Ectodermal cell (in vitro differentiated cells): ENCODE data around the gene KRTAP10-8.
A peak's percentile ranks its signal among the peaks of the same experiment; 100 is the strongest.
"Not testable (repeated sequence)": the region's sequence is repeated elsewhere in the genome, so short reads cannot be mapped to it uniquely, and the experiment has no call there.

Experiments
- H3K27ac ChIP-seq: 2 replicates; pipeline ENCODE4 v1.7.0; 2013; ENCODE audit warnings: mild to moderate bottlenecking, low read depth, low read length; ENCODE audit not compliant: insufficient read depth, poor library complexity, severe bottlenecking
- H3K27me3 ChIP-seq: 2 replicates; pipeline ENCODE4 v1.7.0; 2013; ENCODE audit warnings: mild to moderate bottlenecking, low read length; ENCODE audit not compliant: insufficient read depth, control insufficient read depth, poor library complexity, severe bottlenecking
- H3K36me3 ChIP-seq: one replicate; pipeline ENCODE4 v1.7.0; 2013; ENCODE audit warnings: low read length; ENCODE audit not compliant: control insufficient read depth, insufficient read depth
- H3K4me1 ChIP-seq: one replicate; pipeline ENCODE4 v1.7.0; 2013; ENCODE audit warnings: low read length; ENCODE audit not compliant: control insufficient read depth, insufficient read depth
- H3K4me3 ChIP-seq: 2 replicates; pipeline ENCODE4 v1.7.0; 2013; ENCODE audit warnings: low read depth, low read length, control low read depth; ENCODE audit not compliant: insufficient read depth
- H3K9me3 ChIP-seq: 2 replicates; pipeline ENCODE4 v1.7.0; 2013; ENCODE audit warnings: mild to moderate bottlenecking, low read length, moderate library complexity; ENCODE audit not compliant: control insufficient read depth
- WGBS, 2 experiments: methylation state at CpG; one replicate each; pipeline ENCODE4 v1.1.7; 2013; ENCODE audit warnings: missing lambda C conversion rate in 2 of 2; 5-methylcytosine and 5-hydroxymethylcytosine counted together

The KRTAP10-8 gene

DNA sequence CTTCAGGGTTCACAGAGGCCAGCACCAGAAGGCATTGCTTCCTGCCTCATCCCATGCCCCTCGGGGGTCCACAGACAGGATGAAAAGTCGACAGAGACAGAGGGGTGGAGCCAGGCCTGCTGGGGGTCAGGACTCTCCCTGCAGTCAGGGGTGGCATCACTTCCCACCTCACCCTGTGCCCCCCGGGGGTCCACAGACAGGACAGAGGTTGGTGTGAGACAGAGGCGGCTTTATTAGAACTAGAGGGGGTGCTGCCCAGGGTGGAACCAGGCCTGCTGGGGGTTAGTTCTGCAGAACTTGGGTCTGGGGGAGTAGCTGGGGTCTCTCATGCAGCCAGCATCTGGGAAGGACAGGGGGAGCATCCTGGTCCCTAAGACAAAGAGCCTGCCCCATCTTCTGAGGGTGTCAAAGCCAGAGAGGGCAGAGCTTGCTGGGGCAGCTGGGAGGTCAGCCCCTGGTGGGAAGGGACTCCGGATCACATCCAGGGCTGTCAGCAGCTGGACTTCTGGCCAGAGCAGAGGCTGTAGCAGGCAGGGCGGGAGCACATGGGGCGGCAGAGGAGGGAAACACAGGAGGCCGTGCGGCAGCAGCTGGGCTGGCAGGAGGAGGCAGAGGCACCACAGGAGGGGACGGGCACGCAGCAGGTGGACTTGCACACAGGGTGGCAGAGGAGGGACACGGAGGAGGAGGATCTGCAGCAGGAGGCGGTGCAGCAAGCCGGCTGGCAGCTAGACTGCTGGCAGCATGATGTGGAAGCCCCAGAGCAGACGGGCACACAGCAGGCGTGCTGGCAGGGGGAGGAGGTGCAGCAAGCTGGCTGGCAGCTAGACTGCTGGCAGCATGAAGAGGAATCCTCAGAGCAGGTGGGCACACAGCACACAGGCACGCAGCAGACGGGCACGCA is 20.7 kb upstream of the KRTAP10-8 start:
- not testable (repeated sequence) for H3K27me3 ChIP-seq, H3K9me3 ChIP-seq, H3K36me3 ChIP-seq, H3K27ac ChIP-seq, H3K4me3 ChIP-seq
- peaks cover 12% of the 10 kb centered on the region for H3K4me1 ChIP-seq
- 83 to 87% methylated on average over 16 to 18 of the region's 19 CpGs for WGBS, 2 experiments

DNA sequence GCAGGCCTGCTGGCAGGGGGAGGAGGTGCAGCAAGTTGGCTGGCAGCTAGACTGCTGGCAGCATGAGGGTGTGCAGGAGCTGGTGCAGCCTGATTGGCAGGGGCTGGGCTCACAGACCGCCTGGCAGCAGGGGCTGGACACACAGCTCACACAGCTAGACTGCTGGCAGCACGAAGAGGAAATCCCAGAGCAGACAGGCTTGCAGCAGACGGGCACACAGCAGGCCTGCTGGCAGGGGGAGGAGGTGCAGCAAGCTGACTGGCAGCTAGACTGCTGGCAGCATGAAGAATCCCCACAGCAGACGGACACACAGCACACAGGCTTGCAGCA is 20.1 kb upstream of the KRTAP10-8 start:
- not testable (repeated sequence) for H3K36me3 ChIP-seq, H3K27ac ChIP-seq, H3K9me3 ChIP-seq, H3K27me3 ChIP-seq, H3K4me3 ChIP-seq
- 96 to 100% methylated on average over 2 of the region's 4 CpGs for WGBS, 2 experiments
- H3K4me1 ChIP-seq = peaks cover 12% of the 10 kb centered on the region

DNA sequence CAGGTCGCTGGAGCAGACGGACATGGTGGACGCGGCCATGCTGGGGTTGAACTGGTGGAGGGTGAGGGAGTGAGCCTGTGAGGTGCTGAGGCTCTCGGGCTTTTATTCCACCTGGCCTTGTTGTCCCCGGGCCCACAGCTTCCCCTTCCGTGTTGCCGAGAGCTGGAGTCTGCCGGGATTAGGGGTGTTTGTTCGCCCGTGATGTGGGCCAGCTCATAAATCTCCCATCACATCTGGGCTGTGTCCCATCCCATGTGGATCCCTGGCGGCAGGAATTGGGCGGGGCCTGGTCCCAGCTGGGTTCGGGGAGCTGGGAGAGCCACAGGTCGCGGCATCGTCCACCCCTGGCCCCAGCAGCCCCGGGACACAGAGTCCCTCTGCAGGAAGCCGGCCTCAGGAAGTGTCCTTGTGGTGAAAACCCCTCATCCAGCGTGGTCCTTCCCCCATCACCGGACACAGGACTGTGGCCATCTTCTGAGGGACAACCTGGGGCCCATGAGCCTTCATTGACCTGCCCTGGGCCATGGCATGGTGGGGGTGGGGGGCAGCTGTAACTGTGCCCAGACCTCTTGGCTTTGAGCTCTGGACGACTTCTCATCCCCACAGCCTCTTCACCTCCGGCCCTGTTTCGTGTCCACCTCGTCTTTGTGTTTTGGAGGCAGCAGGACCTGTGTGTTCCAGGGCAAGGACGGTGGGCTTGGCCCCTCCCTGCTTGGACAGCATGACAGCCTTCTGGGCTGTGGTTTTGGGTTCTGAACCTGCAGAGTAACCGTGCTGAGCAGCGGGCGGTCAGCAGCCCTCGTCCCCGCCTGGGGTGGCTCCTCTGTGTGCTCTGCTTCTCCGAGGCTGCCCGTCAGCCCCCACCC is 19.2 kb upstream of the KRTAP10-8 start, which contains the start of gene KRTAP10-6:
TSS of gene KRTAP10-6 (minus strand) at position 60 of the 866 bp plus-strand sequence. CDS start at position 39, 21 bp downstream.
- H3K27me3 ChIP-seq = no peaks in the 10 kb centered on the region
- no peaks in the 10 kb centered on the region for H3K36me3 ChIP-seq
- H3K9me3 ChIP-seq = no peaks in the 10 kb centered on the region
- 88% methylated on average over 33 of the region's 33 CpGs for WGBS, 2 experiments
- H3K4me3 ChIP-seq = no peak within 1 kb of the TSS
- H3K27ac ChIP-seq = no peak within 1 kb of the TSS
- H3K4me1 ChIP-seq = peaks cover 12% of the 10 kb centered on the region

DNA sequence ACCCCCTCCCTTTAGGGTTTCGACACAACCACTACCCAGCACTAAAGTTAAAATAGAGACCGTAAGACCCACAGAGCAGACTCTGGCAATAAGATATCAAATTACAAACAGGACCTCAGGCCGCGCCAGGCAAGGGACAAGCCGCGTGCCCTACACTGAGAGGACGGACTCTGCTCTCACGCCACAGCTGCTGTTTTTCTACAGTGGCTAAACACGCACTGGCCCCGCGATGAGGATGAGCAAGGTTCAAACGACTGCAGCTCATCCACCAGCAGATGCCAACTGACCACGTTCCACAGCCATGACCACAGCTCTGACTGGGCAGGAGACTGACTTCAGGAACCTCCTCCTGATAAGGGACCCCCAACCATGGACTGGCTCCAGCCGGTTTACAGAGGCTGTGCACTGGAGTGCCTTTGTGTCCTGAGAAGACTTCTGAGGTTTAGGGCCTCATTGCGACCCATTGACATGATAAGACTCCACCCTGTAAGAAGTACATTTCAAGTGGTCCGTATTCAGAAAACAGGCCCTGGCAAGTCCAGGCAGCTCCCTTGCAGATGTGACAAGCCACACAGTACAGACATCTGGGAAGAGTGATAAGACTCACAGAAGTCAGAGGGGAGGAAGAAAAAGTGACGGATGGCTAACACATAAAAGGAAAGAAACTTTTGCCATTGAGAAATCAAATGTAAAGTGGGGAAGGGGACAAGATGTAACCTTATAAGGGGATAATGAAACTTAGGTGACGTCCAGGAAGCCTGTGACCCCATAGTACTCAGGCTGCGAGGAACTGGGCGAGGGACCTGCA is 18.1 kb upstream of the KRTAP10-8 start:
- H3K4me3 ChIP-seq = no peak overlapping the region
- no peaks in the 10 kb centered on the region for H3K27me3 ChIP-seq
- no peaks in the 10 kb centered on the region for H3K9me3 ChIP-seq
- 77 to 78% methylated on average over 20 of the region's 20 CpGs for WGBS, 2 experiments
- peaks cover 12% of the 10 kb centered on the region for H3K4me1 ChIP-seq
- H3K36me3 ChIP-seq = no peaks in the 10 kb centered on the region
- no peak overlapping the region for H3K27ac ChIP-seq

DNA sequence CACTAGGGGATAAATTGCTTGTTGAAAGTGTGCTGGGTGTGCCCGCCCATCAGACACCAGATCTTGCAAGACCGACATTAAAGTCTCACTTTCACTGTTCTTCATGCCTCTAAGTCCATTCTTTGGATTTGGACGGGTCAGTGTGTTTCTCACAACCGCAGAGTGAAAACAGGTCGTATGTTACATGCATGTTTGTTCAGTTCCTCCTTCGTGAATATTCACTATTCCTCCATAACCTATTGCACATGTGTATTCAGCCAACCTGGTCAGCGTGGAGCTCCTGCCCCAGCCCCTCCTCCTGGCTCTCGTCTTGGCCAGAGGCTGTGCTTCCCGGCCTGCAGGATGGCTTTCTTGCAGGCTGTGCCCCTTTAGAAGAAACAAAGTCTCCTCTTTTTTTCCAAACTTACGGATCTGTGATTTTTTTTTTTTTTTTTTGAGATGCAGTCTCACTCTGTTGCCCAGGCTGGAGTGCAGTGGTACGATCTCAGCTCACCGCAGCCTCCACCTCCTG is 17.4 kb upstream of the KRTAP10-8 start:
- Histone ChIP-seq H3K4me3 (no peak overlapping the region), H3K27ac (no peak overlapping the region), H3K4me1 (peaks cover 12% of the 10 kb centered on the region), H3K9me3 (no peaks in the 10 kb centered on the region), H3K27me3 (no peaks in the 10 kb centered on the region), H3K36me3 (no peaks in the 10 kb centered on the region)
- WGBS, 2 experiments = 94 to 95% methylated on average over 11 to 12 of the region's 12 CpGs

DNA sequence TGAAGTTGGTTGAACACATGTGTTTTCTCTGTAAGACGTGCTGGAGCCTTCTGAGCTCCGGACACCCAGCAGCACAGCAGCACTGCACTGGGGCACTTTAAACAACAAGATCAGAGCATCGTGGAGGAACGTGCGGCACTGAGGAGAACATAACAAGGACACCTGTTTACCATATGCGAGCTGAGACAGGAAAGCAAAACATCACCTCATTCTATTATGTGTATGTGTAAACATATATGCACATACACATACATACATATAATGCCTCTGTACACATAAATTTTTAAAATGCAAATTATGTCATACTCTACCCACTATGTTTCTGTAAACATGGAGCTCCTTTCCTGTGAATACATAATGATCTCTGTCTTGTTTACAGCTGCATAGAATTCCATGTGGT is 16.4 kb upstream of the KRTAP10-8 start:
- Histone ChIP-seq H3K27me3 (no peaks in the 10 kb centered on the region), H3K27ac (no peak overlapping the region), H3K4me1 (peaks cover 12% of the 10 kb centered on the region), H3K9me3 (no peaks in the 10 kb centered on the region), H3K4me3 (no peak overlapping the region), H3K36me3 (no peaks in the 10 kb centered on the region)
- WGBS, 2 experiments = 91 to 95% methylated on average over 5 to 6 of the region's 6 CpGs

DNA sequence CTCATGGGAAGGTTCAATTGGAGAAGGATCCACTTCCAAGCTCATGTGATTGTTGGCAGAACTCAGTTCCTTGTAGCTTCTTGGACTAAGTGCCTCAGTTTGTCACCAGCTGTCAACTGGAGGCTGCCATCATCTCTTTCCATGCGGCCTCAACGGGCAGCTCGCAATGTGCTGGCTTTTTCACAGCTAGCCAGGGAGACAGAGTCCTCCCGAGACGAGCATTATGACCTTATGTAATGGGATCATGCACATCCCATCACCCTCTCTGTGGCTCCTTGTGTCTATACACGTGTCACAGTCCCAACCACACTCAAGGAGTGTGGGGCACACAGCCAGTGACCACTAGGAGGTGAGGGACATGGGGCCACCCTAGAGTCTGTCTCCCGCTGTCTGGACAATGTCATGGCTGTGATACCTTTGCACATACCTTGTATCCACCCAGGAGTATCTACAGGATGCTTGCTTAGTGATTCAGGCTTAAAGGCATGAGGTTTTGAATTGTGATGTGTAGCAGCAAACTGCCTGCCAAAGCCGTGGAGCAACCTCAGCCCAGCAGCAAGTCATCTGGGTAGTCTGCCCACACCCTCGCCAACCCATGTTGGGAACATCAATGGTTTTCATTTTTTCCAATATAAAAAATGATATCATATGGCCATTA is 15.7 kb upstream of the KRTAP10-8 start:
- no peaks in the 10 kb centered on the region for H3K27me3 ChIP-seq
- peaks cover 12% of the 10 kb centered on the region for H3K4me1 ChIP-seq
- H3K36me3 ChIP-seq = no peaks in the 10 kb centered on the region
- no peak overlapping the region for H3K27ac ChIP-seq
- H3K9me3 ChIP-seq = no peaks in the 10 kb centered on the region
- WGBS, 2 experiments = 94 to 95% methylated on average over 9 of the region's 9 CpGs
- no peak overlapping the region for H3K4me3 ChIP-seq

DNA sequence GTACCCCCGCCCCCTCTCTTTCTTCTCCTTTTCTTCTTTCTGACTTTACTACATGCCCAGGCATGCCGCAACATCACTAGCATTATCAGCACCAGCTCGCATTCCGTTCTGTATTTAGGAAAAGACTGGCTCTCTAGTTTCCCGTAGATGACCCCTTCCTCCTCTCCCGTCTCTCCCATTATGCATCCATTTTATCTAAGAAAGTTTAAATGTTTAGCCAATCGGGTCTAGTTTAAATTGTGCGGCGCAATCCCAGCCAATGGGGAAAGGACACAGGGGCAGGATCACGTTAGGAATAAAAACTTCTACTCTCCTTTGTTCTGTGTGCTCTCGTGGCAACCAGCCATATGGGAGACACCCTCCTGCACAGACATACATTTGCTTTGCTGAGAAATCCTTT is 13.8 kb upstream of the KRTAP10-8 start:
- WGBS, 2 experiments = 60 to 62% methylated on average over 11 of the region's 11 CpGs
- H3K27ac ChIP-seq = peak overlapping the region; percentile 76
- no peaks in the 10 kb centered on the region for H3K9me3 ChIP-seq
- H3K36me3 ChIP-seq = no peaks in the 10 kb centered on the region
- no peak overlapping the region for H3K4me3 ChIP-seq
- no peaks in the 10 kb centered on the region for H3K27me3 ChIP-seq
- peaks cover 4% of the 10 kb centered on the region for H3K4me1 ChIP-seq

DNA sequence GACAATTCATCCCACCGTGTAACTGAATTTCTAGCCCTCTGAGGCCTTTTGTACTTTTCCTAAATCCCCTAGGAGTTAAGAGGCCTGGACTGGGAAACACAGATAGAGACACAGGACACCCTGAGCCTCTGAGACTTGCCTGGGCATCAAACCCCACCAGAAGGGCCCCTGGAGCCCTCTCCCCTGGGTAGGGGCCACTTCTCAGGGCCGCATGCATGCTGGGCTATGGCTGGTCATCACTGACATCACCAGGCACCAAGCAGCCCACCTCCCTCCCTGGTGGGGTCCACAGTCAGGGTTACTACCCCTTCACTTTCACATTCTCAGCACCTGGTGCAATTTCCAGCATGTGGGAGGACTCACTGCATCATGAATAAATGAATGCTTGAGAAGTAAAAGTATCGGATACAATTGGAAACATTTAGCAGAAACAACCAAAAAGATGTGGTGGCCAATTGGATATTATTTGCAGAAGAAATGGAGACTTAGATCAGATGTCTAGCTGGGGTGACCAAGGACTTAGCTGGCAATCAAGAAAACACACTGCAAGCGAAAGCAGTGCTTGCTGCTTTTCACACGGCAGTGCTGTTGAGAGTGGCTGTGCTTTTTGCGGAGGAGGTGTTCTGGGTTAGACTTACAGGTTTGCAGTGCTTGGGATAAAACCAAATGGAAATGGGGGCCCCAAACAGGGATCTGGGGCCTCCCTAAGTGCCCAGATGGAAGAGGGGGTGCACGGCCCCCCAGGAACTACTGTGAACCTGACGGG is 12.4 kb upstream of the KRTAP10-8 start:
- Histone ChIP-seq H3K4me1 (no peaks in the 10 kb centered on the region), H3K27ac (no peak overlapping the region), H3K9me3 (no peaks in the 10 kb centered on the region), H3K27me3 (no peaks in the 10 kb centered on the region), H3K4me3 (no peak overlapping the region), H3K36me3 (no peaks in the 10 kb centered on the region)
- 82 to 85% methylated on average over 8 of the region's 8 CpGs for WGBS, 2 experiments
